ENCODE results near the gene CCDC183.
"Not testable (repeated sequence)": the region's sequence is repeated elsewhere in the genome, so short reads cannot be mapped to it uniquely, and the experiment has no call there.

The CCDC183 gene

DNA sequence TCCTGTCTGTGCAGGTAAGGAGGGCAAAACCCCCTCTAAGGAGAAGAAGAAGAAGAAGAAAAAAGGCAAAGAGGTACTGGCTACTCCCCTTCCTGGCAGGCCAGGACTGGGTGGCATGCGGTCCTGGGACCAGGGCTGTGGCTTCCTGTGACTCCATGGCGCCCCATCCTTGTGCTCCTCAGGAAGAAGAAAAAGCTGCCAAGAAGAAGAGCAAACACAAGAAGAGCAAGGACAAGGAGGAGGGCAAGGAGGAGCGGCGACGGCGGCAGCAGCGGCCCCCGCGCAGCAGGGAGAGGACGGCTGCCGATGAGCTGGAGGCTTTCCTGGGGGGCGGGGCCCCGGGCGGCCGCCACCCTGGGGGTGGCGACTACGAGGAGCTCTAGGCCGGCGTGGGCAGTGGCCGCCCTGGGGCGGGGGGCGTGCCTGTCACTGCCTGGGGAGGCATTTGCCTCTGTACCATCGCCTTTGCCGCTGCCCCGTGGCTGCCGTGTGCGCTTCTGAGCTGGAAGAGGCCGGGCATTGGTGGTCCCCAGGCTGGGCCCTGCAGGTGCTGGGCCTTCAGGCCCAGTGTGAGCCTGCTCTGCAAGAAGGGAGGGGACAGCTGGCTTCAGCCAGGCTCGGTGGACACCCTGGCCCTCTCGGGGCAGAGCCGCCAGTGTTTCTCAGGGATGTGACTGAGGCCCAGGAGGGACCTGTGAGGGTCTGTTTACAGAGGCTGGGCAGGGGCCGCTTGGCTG is 44.2 kb downstream of the CCDC183 start:
- no peak for DNase-seq

DNA sequence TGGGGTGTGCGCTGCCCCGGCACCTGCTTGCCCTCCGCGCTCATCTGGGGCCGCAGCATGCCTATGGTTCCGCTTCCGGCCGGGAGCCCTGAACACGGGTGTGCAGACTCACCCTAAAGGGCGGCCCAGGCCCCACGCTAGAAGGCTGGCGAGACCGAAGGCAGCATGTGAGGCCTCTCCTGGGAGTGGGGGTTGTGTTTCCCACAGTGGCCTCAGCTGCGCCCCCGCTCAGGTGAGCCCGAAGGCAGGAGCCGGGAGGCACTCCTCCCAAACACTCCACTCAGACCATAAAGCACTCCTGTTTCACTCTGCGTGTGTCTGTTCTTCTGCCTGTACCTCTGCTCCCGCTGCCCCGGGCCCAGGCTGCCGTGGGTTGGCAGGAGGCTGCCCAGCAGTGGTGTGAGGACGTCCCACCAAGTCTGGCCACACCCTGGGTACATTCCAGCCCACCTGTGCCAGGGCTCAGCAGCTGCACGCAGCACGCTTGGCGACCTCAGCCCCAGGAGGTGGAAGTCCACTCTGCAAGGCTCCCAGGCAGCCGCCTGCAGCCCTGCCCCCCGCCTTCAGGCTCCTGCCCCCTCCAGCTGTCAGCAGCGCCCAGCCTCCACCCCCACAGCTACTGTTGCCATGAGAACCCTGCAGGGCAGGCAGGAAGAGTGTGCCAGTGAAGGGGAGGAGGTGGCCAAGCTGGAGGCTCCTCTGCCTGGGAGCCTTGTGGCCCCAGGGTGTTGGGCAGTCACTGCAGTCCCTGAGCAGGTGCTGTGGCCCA is 44.9 kb downstream of the CCDC183 start:
- no peak for DNase-seq

- not testable (repeated sequence) for DNase-seq
These were observed 45.7 kb downstream of the CCDC183 start for GRCh38 chr9:136841646-136842379.

GRCh38 chr9:136842380-136842948 is 46.3 kb downstream of the CCDC183 start, which contains the start of gene AJM1:
Gene AJM1, plus strand, starts transcription at chr9:136842478. Its CDS starts 1,937 bp downstream, at chr9:136844415.
- peak; percentile 88 for DNase-seq

DNA sequence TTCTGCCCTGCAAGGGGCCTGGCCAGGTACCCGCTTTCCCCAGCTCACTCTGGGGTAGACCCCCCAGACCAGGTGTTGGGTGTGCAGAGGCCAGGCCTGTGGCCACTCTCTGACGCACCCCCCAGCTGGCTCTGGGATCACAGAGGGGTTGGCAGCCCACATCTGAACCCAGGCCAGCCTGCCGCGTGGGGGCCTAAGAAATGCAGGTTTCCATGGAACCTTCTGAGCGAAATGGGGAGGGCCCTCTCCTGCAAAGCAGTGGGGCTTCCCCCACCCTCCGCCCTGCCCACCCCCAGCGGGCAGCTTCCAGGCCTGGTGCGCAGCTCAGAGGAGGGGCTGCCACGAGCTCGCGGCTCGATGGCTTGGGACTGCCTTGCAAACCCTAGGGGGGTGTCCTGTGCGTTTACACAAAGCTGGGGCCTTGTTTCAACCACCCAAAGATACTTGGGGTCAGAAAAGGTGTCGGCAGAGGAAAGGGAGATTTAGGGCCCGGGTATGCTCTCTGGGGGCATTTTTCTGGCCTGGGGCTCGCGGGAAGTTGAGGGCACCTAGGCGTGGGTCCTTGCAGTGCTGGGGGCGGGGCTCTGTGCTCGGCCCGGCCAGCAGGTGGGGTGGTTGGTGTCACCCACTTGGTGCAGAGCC is 47.1 kb downstream of the CCDC183 start:
- DNase-seq, result not testable (repeated sequence)

GRCh38 chr9:136843801-136844740 is 47.9 kb downstream of the CCDC183 start:
- DNase-seq, result peak; percentile 75

GRCh38 chr9:136844761-136845464 is 48.8 kb downstream of the CCDC183 start:
- DNase-seq, result peak; percentile 48

GRCh38 chr9:136845465-136846260 is 49.5 kb downstream of the CCDC183 start:
- DNase-seq, result peak; percentile 47

DNA sequence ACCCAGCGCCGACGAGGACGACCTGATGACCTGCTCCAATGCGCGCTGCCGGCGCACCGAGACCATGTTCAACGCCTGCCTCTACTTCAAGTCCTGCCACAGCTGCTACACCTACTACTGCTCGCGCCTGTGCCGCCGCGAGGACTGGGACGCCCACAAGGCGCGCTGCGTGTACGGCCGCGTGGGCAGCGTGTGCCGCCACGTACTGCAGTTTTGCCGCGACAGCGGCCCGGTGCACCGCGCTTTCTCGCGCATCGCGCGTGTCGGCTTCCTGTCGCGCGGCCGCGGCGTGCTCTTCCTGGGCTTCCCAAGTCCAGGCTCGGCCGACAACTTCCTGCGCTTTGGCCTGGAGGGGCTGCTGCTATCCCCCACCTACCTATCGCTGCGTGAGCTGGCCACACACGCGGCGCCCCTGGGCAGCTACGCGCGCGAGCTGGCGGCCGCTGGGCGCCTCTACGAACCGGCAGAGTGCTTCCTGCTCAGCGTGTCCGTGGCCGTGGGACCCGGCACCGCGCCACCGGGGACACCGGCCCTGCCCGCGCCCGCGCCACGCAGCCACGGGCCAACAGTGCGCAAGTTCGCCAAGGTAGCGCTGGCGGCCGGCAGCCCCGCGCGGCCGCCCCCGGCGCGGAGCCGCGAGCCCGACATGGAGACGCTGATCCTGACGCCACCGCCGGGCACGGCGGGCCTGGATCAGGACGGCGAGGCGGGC is 50.4 kb downstream of the CCDC183 start:
- DNase-seq, result peak; percentile 51

DNA sequence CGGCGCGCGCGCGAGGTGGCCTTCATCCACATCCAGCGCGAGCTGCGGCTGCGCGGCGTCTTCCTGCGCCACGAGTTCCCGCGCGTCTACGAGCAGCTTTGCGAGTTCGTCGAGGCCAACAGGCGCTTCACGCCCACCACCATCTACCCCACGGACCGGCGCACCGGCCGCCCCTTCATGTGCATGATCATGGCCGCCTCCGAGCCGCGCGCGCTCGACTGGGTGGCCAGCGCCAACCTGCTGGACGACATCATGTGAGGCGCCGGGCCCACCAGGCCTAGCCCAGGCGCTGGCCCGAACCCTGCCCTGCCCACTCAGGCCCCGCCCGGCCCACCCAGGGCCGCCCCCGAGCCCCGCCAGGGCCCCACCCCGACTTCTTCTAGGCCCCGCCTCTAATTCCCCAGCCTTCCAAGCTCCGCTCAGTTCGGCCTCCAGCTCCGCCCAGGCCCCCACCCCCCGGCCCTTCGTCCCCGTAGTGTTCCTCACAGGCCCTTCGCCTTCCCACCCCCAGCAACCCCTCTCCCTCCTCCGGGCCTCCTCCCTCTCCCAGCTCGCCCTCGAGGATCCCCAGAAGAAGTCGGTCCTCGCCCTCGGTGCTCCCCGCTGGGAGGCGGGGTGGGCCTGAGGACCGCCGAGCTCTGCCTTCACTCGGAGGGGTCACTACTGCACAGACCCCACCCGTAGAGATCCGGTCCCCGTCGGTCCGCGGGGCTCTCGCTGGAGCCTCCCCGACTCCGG is 51.1 kb downstream of the CCDC183 start:
- peak; percentile 86 for DNase-seq

GRCh38 chr9:136847826-136848392 is 51.8 kb downstream of the CCDC183 start:
- no peak for DNase-seq

- no peak for DNase-seq
These were observed 52.4 kb downstream of the CCDC183 start for GRCh38 chr9:136848393-136849037.

- peak; percentile 99 for DNase-seq
These were observed 53.2 kb downstream of the CCDC183 start, which contains the start of gene PHPT1 for GRCh38 chr9:136849038-136849959. Gene PHPT1, plus strand, starts transcription at chr9:136849409. Its CDS starts 22 bp downstream, at chr9:136849431.

- peak; percentile 45 for DNase-seq
These were observed 54.1 kb downstream of the CCDC183 start for GRCh38 chr9:136849960-136850865.
